GM10847 (cell line): ENCODE measurements around the gene SLAIN2.
A peak's percentile ranks its signal among the peaks of the same experiment; 100 is the strongest.

Experiments used
- POLR2A ChIP-seq: IDR thresholded peaks from 2 replicates; pipeline ENCODE4 v1.6.1; 2011; ENCODE audit not compliant: insufficient read length; ENCODE audit errors: extremely low read depth

SLAIN2 gene

GRCh38 chr4:48340965-48341775 is at the start of gene SLAIN2:
SLAIN2 (plus strand) TSS chr4:48341529; CDS start chr4:48341740, 211 bp downstream.
- peak; percentile 90 for TF ChIP-seq POLR2A

- TF ChIP-seq POLR2A, result no peak
Observed at GRCh38 chr4:48295116-48295515, 46.2 kb upstream of the SLAIN2 start.

- no peak for TF ChIP-seq POLR2A
Observed at GRCh38 chr4:48296365-48296764, 45.0 kb upstream of the SLAIN2 start.

GRCh38 chr4:48297256-48297846 is 44.0 kb upstream of the SLAIN2 start:
- no peak for TF ChIP-seq POLR2A

- TF ChIP-seq POLR2A, result no peak
Observed at GRCh38 chr4:48299560-48299959, 41.8 kb upstream of the SLAIN2 start.

- no peak for TF ChIP-seq POLR2A
Observed at GRCh38 chr4:48300004-48300403, 41.3 kb upstream of the SLAIN2 start.

- TF ChIP-seq POLR2A, result no peak
Observed at GRCh38 chr4:48305508-48305907, 35.8 kb upstream of the SLAIN2 start.

- TF ChIP-seq POLR2A, result no peak
Observed at GRCh38 chr4:48307528-48307927, 33.8 kb upstream of the SLAIN2 start.

- no peak for TF ChIP-seq POLR2A
Observed at GRCh38 chr4:48308901-48309300, 32.4 kb upstream of the SLAIN2 start.

GRCh38 chr4:48311896-48312295 is 29.4 kb upstream of the SLAIN2 start:
- TF ChIP-seq POLR2A, result no peak

GRCh38 chr4:48315728-48316630 is 25.4 kb upstream of the SLAIN2 start:
- TF ChIP-seq POLR2A, result no peak

GRCh38 chr4:48321312-48321711 is 20.0 kb upstream of the SLAIN2 start:
- no peak for TF ChIP-seq POLR2A

- no peak for TF ChIP-seq POLR2A
Observed at GRCh38 chr4:48322063-48322462, 19.3 kb upstream of the SLAIN2 start.

- TF ChIP-seq POLR2A, result no peak
Observed at GRCh38 chr4:48324281-48324680, 17.0 kb upstream of the SLAIN2 start.

- TF ChIP-seq POLR2A, result no peak
Observed at GRCh38 chr4:48329193-48329592, 12.1 kb upstream of the SLAIN2 start.

- no peak for TF ChIP-seq POLR2A
Observed at GRCh38 chr4:48329976-48330375, 11.4 kb upstream of the SLAIN2 start.

GRCh38 chr4:48331577-48332330 is 9.6 kb upstream of the SLAIN2 start:
- no peak for TF ChIP-seq POLR2A
